Keratinocyte (primary cell): ENCODE measurements around the gene ACKR4. TPM values are rescaled to one million over a fixed set of nuclear protein-coding genes. Genes with fewer than 3 reads are reported as not detected.

Source experiments
- DNase-seq: peaks from one replicate; pipeline ENCODE4 v3.0.0-alpha.2; 2011; ENCODE audit warnings: low read depth, missing footprints, low spot score
- FAIRE-seq: peaks from 2 replicates; lab custom pipeline; 2011; peaks lifted over from hg19 to GRCh38; lab: Jason Lieb, UNC
- H2AFZ ChIP-seq: 2 replicates; pipeline ENCODE4 v1.6.0; 2012; ENCODE audit warnings: low read length, control low read depth, inconsistent platforms; ENCODE audit not compliant: control insufficient read depth
- H3K27ac ChIP-seq: 2 replicates; pipeline ENCODE4 v1.5.1; 2011; ENCODE audit warnings: low read length; ENCODE audit not compliant: control insufficient read depth, insufficient read depth
- H3K27me3 ChIP-seq: 3 replicates; pipeline ENCODE4 v1.6.0; 2011; ENCODE audit warnings: low read length; ENCODE audit not compliant: control insufficient read depth, insufficient read depth; ENCODE audit errors: extremely low read depth
- H3K36me3 ChIP-seq, 2 experiments: 2 replicates in 1 of 2; 3 replicates in 1 of 2; pipeline ENCODE4 v1.5.1; 2011; ENCODE audit warnings: low read length in 2 of 2, mild to moderate bottlenecking in 1 of 2; ENCODE audit not compliant: control insufficient read depth in 2 of 2, insufficient read depth in 2 of 2; ENCODE audit errors: extremely low read depth in 1 of 2
- H3K4me1 ChIP-seq: 3 replicates; pipeline ENCODE4 v1.5.1; 2011; ENCODE audit warnings: low read length; ENCODE audit not compliant: control insufficient read depth, insufficient read depth; ENCODE audit errors: extremely low read depth
- H3K4me2 ChIP-seq: 3 replicates; pipeline ENCODE4 v1.6.0; 2011; ENCODE audit warnings: low read depth, low read length; ENCODE audit not compliant: control insufficient read depth, insufficient read depth; ENCODE audit errors: extremely low read depth
- H3K4me3 ChIP-seq, 3 experiments: fragments of 200-600 bp in 1 of 3; sonication (generic) in 1 of 3; 2 replicates in 2 of 3; 3 replicates in 1 of 3; pipeline ENCODE4 v1.5.1; 2011 to 2016; ENCODE audit warnings: low read length in 3 of 3, mild to moderate bottlenecking in 3 of 3, control low read depth in 2 of 3, inconsistent platforms in 1 of 3, low read depth in 1 of 3, mixed read lengths in 1 of 3, mixed run types in 1 of 3, moderate library complexity in 1 of 3; ENCODE audit not compliant: control insufficient read depth in 2 of 3, insufficient read depth in 2 of 3; ENCODE audit errors: extremely low read depth in 1 of 3
- H3K79me2 ChIP-seq: 2 replicates; pipeline ENCODE4 v1.6.0; 2012; ENCODE audit warnings: low read length; ENCODE audit not compliant: control insufficient read depth, insufficient read depth
- H3K9ac ChIP-seq: 3 replicates; pipeline ENCODE4 v1.6.0; 2011; ENCODE audit warnings: low read length; ENCODE audit not compliant: control insufficient read depth, insufficient read depth; ENCODE audit errors: extremely low read depth
- H3K9me1 ChIP-seq: 3 replicates; pipeline ENCODE4 v1.6.0; 2011; ENCODE audit warnings: low read length; ENCODE audit not compliant: control insufficient read depth, insufficient read depth; ENCODE audit errors: extremely low read depth
- H3K9me3 ChIP-seq: 2 replicates; pipeline ENCODE4 v1.5.1; 2012; ENCODE audit warnings: low read depth, low read length; ENCODE audit not compliant: control insufficient read depth
- H4K20me1 ChIP-seq: 3 replicates; pipeline ENCODE4 v1.6.0; 2011; ENCODE audit warnings: low read length; ENCODE audit not compliant: control insufficient read depth, insufficient read depth; ENCODE audit errors: extremely low read depth
- EZH2 ChIP-seq: IDR thresholded peaks from one replicate; pipeline ENCODE4 v1.6.1; 2012; ENCODE audit warnings: inconsistent platforms, mild to moderate bottlenecking, low read length, moderate library complexity
- dilution Hi-C: fragments of 300-500 bp; cut with MboI; formaldehyde crosslinking; loops from one replicate; pipeline ENCODE4 v1.7.0; 2020; ENCODE audit warnings: low sequenced_read_pairs; ENCODE audit not compliant: extremely low pct_ligation_motif_present
- polyA plus RNA-seq, 5 experiments: library from polyadenylated mRNA; depleted of rRNA in 3 of 5; stranded (reverse) in 3 of 5; stranded (forward) in 1 of 5; unstranded in 1 of 5; fragments of >200 nt; gene quantifications; 1 replicate in 1 of 5; 2 replicates in 3 of 5; 3 replicates in 1 of 5; pipeline versions ENCODE4 v1.2.1 to v1.2.3, GENCODE V29; 2011 to 2012; ENCODE audit warnings: missing spikeins in 2 of 5, low read depth in 1 of 5, low replicate concordance in 1 of 5
- TF ChIP-seq, protein P1 (sequence below), 3 experiments: IDR thresholded peaks in 1 of 3; conservative IDR thresholded peaks in 1 of 3; optimal IDR thresholded peaks in 1 of 3; 2 replicates in 2 of 3; 3 replicates in 1 of 3; pipeline versions ENCODE3 to v1.5.1; 2011; ENCODE audit warnings: low read length in 3 of 3, mild to moderate bottlenecking in 3 of 3, moderate library complexity in 2 of 3, control low read depth in 1 of 3, inconsistent platforms in 1 of 3; ENCODE audit not compliant: insufficient read depth in 2 of 3; ENCODE audit errors: extremely low read depth in 1 of 3

Gene ACKR4
- polyA plus RNA-seq, 1 donor (not counting 4 experiments of a cell fraction or from before 2014, with no cell fraction given) = 0.67 TPM

DNA sequence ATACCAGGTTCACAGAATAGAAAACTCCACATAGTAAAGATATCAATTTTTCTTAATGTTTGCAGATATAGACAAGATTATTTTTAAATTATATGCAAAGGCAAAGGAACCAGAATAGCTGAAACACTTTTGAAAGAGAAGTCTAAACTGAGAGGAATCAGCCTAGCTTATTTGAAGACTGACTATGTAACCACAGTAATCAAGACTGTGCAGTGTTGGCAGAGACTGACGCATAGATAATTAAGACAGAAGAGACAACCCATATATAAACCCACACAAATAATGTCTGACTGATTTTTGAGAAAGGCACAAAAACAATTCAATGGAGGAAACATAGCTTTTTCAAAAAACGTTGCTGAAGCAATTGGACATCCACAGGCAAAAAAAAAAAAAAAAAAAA, 28.6 kb upstream of the ACKR4 start:
- H4K20me1 ChIP-seq = no peaks in the 10 kb centered on the region
- H3K9me3 ChIP-seq = no peaks in the 10 kb centered on the region
- no peak overlapping the region for H3K4me2 ChIP-seq
- H3K27me3 ChIP-seq = no peaks in the 10 kb centered on the region
- dilution Hi-C loops = no loop called here
- H2AFZ ChIP-seq = no peak overlapping the region
- no peaks in the 10 kb centered on the region for H3K79me2 ChIP-seq
- no peak overlapping the region for H3K9ac ChIP-seq
- FAIRE-seq (no peak), DNase-seq (no peak)
- no peaks in the 10 kb centered on the region for H3K9me1 ChIP-seq
- no peaks in the 10 kb centered on the region for H3K36me3 ChIP-seq
- no peak overlapping the region for H3K27ac ChIP-seq
- no peak overlapping the region for H3K4me3 ChIP-seq
- no peak for TF ChIP-seq EZH2
- TF ChIP-seq, protein P1, sequence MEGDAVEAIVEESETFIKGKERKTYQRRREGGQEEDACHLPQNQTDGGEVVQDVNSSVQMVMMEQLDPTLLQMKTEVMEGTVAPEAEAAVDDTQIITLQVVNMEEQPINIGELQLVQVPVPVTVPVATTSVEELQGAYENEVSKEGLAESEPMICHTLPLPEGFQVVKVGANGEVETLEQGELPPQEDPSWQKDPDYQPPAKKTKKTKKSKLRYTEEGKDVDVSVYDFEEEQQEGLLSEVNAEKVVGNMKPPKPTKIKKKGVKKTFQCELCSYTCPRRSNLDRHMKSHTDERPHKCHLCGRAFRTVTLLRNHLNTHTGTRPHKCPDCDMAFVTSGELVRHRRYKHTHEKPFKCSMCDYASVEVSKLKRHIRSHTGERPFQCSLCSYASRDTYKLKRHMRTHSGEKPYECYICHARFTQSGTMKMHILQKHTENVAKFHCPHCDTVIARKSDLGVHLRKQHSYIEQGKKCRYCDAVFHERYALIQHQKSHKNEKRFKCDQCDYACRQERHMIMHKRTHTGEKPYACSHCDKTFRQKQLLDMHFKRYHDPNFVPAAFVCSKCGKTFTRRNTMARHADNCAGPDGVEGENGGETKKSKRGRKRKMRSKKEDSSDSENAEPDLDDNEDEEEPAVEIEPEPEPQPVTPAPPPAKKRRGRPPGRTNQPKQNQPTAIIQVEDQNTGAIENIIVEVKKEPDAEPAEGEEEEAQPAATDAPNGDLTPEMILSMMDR (optimal IDR thresholded peaks at IDR 0.05 in 1 of 3, IDR thresholded peaks at IDR 0.05 in 1 of 3, conservative IDR thresholded peaks at IDR 0.05 in 1 of 3; ENCODE audit: extremely low read depth in 1 of 3, insufficient read depth in 2 of 3, low read length in 3 of 3) = no peak
- H3K4me1 ChIP-seq = no peaks in the 10 kb centered on the region

DNA sequence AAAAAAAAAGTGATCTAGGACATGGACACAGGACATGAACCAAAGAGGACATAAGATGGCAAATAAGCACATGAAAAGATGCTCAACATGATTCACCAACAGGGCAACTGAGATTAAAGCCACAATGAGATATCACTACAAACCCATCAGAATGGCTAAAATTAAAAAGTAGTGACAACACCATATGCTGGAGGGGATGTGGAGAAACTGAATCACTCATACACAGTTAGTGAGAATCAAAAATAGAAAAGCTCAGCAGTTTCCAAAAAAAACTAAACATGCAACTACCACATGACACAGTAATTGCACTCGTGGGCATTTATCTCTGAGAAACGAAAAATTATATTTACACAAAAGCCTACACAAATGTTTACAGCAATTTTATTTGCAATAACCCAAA, 27.9 kb upstream of the ACKR4 start:
- H3K4me1 ChIP-seq = no peaks in the 10 kb centered on the region
- H4K20me1 ChIP-seq = no peaks in the 10 kb centered on the region
- H3K27ac ChIP-seq = no peak overlapping the region
- no peaks in the 10 kb centered on the region for H3K9me1 ChIP-seq
- H3K79me2 ChIP-seq = no peaks in the 10 kb centered on the region
- no peak overlapping the region for H3K9ac ChIP-seq
- TF ChIP-seq, protein P1 (optimal IDR thresholded peaks at IDR 0.05 in 1 of 3, IDR thresholded peaks at IDR 0.05 in 1 of 3, conservative IDR thresholded peaks at IDR 0.05 in 1 of 3; ENCODE audit: extremely low read depth in 1 of 3, insufficient read depth in 2 of 3, low read length in 3 of 3) = no peak
- TF ChIP-seq EZH2 = no peak
- no peaks in the 10 kb centered on the region for H3K36me3 ChIP-seq
- H3K4me2 ChIP-seq = no peak overlapping the region
- no peaks in the 10 kb centered on the region for H3K9me3 ChIP-seq
- H2AFZ ChIP-seq = no peak overlapping the region
- no peaks in the 10 kb centered on the region for H3K27me3 ChIP-seq
- dilution Hi-C loops = no loop called here
- H3K4me3 ChIP-seq = no peak overlapping the region
- FAIRE-seq (peak; percentile 34), DNase-seq (no peak)
